ENCODE data around the gene UBASH3B.

GRCh38 chr11:122709039-122709760 lies 53.7 kb downstream of the UBASH3B start:
- TF ChIP-seq CTCF (IDR thresholded peaks at IDR 0.05; ENCODE audit: low read depth, low read length) (no peak), MYC (IDR thresholded peaks at IDR 0.05; ENCODE audit: low read depth, low read length) (no peak)
